GM21360 (cell line): ENCODE data around the gene COLEC12.

Source experiments
- ATAC-seq: cut with Tn5 transposase; IDR thresholded peaks from one replicate; pipeline ENCODE4 v1.9.1; 2021; ENCODE audit warnings: mild to moderate bottlenecking, moderate library complexity; ENCODE audit not compliant: unreplicated experiment

Gene COLEC12

DNA sequence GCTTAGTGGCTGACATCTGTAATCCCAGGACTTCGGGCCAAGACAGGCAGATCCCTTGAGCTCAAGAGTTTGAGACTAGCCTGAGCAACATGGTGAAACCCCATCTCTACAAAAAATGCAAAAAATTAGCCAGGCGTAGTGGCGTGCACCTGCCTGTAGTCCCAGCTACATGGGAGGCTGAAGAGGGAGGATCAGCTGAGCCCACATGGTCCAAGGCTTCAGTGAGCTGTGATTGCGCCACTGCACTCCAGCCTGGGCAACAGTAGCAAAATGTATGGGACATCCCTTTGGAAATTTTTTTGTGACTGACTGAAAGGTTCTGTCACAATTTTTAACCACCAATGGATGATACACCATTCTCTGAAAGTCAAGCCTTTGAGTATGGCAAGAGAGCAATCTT lies 6.3 kb upstream of the COLEC12 start:
- ATAC-seq, result no peak

DNA sequence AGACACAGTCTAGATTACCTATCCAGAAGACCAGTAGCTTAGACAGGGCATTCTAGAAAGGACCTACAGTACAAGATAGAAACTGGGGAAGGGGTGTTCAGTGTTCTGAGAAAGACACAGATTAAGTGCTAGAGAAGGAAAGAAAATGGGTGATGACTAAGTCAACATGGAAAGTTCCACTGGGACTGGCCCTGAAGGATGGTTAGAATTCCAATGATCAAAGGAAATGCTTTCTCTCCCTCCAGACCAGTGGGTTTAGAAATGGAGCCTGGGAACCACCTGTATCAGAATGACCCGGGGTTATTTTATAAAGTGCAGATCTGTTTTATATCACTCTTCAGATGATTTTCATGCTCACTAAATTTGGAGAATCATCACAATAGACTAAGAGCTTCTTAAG lies 5.8 kb upstream of the COLEC12 start:
- no peak for ATAC-seq

DNA sequence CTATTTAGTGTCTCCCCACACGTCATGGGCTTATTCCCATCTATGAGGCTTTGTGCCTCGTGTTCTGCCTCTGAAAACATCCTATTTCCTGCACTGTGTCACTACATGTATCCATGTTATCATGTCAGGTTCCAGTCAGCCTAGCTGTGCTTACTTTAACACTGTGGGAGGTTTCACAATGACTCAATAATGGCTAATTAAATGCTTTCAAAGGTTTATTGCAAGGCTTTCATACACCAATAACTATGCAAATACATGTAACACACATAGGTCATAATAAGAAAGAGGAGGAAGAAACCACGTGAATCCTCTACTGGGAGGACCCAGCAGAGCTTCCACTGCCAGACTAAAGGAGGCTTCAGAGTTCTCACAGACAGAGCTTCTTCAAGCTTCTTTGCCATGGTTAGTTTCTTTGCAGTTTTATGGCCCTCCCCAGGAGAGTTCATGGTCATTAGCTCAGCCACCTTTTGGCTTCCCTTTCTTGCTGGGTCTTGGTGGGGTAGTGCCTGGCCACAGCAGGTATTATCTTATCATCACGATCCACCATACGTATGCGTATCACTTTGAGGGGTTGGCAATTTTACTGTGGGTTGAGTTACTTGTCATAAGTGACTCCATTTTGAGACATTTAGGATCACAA lies 5.1 kb upstream of the COLEC12 start:
- ATAC-seq, result peak; percentile 89

DNA sequence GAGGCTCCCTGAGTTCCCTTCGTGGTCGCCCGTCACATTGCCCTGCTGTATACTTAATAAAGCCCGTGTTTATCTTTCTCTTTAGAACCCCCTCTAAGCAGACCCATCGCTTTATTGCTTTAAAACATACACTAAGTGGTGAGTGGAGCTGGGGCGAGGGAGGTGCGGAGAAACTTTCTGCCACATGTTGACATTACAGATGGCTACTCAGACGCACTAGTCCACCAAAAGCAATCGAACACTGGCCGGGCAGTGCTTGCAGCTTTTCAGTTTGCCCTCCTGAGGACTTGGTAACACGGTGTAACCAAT lies 859 bp upstream of the COLEC12 start:
- ATAC-seq, result no peak

DNA sequence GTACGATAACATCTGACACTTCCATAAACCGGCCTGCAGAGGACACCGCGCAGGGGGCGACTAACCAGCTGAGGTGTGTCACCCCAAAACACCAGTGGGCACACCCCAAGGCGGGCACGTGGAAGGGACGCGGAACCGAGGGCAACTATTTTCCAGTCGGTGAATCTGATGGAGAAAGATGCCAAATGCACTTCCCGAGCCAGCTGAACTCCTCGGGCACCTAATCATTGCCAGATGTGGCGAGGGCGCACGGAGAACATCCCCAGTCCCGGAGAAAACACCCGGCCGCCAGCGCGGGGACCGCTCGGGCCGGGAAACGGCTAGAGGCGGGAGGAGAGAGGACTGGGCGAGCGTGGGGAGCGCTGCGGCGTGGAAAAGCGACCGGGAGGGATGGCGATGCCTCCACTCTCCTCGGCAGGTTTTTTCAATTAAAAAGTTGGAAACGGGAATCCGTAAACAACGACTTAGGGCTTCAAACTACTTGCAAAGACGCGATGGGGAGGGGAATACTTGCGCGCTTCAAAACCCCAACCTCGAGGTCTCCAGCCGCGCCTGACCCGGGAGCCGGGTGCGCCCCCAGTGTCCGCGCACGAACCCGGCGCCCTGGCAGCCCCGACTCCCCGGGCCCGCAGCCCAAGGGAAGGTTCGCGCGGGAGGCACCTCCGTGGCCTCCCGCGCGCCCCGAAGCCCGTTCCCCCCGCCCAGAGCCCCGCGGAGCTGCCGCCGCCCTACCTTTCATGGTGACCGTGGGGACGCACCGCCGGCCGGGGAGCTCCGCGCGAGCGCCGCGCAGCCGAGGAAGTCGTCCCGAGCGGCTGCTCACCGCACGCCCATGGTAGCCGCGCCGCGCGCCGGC lies 497 bp downstream of the COLEC12 start:
- ATAC-seq, result no peak

DNA sequence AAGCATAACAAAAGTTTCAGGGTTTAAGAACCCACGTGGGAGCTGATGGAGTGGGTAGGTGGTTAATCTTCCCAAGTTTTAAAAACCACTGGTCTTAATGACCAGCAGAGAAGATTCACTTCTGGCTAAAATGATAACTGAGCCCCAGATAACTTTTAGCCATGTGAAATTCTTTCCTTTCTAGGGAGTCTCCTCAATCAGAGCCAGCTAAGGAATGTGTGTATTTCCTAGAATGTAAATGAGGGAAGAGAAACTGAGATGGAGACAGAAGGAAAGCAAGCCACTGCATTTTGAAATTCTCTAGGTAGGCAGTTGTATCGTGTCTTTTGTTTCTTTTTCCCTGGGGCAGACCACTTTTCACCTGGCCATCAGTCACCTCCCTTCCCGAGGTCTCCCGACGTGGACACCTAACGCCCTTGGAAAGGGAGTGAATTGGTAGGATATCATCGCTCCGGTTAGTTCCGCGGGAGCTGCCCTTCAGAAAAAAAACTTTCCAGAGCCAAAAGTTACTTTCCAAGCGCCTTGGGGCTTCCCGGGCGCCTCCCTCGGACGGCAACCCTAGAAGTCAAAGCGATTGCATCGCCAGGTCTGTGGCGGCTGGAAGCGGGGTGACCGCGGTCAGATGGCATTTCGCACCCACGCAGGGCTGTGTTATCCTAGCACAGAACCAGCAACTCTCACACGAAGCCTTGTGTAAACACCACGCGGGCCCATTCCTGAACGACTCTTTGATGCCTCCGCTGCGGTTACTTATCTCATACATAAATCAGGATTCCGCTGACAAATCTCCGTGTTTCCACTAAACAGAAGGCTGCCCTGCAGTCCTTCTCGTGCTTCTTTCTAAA lies 1.3 kb downstream of the COLEC12 start:
- no peak for ATAC-seq

DNA sequence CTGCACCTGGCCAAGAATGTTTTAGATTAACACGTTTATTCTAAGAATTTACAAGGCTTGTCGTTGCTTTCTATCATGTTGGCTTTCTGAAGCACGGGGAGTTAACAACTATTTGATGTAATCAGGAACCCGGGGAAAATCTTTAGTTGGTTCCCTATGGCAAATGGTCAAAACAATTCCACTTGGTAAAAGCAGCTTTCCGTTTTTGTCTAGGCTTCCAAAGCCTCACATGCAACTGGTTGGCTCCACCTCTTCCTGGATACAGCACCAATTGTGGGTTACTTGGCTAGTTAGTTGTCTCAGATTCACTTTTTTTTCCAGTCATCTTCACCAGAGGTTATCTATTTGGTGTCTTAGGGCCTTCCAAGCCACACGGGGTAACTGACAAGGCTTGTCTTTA lies 2.8 kb downstream of the COLEC12 start:
- ATAC-seq, result no peak

DNA sequence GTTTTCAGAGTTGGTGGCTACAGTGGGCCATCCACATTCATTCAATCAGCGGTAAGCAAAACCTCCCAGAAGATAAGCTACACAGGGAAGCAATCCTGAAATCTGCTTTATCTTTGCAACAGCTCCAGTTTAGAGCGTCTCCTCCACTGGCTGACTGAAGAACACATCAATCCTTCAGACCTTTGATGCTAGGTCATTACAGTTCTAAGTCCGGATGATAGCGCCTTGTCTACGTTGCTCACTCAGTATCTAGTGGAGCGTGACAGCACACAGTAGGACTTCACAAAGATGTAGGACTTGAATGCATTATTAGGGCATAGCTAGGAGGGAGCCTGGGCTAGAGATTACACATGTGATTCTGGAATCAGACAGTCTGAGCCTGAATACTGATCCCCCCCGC lies 5.0 kb downstream of the COLEC12 start:
- no peak for ATAC-seq

DNA sequence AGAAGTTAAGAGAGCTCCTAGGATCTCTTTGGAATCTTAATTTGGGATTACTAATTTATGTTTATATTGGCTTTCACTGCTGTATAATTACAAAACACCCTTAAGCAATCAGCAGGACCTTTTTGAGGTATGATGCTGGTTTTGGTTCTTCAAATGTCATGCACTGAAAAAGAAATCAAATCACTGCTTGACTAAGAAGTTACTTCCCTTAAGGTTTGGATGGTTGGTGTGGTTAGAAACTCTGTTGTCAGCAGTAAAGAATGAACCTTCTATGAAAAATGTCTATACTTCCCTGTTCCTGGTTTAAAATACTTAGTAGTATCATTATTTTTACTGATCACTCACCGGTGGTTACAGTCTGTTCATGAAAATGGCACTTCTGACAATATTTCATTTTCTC lies 5.5 kb downstream of the COLEC12 start:
- no peak for ATAC-seq

DNA sequence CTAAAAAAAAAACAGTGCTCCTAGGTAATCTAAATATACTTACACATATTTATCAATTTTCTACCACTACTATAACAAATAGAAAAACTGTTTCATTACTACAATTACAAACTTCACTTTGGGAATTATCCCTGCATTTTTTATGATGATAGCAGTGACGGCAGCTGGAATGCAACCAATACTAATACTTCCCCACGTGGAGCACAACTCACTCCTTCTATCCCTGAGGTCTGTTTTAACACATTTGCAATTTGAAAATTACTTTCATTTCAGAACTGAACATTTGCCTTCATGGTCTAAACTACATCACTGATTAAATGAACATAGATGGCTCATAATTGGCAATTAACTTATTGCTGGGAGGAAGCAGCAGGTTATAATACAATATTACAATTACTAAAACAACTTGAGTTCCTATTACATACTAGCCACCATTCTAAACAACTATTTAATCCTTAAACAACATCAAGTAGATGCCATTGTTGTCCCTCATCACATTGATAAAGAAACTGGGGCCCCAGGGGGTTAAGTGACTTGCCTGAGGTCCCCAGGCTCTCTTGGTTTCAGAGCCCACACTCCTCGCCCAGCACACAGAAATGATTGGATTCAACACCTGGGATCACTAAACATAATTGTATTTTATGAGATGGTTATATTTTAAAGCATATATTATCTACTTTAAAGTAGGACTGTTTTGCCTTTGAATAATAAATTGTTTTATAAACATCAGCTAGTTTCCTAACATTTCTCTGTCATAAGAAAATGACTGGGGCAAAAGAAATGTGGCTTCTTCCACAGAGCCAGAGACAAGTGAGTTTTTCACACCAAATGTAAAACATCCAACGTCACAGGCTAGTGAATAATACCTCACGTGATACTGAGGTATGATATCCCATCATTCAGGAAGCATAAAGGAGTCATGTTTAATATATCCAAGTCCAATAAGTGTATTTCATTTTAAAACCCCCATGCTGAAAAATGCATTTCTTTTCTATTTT lies 6.2 kb downstream of the COLEC12 start:
- no peak for ATAC-seq

DNA sequence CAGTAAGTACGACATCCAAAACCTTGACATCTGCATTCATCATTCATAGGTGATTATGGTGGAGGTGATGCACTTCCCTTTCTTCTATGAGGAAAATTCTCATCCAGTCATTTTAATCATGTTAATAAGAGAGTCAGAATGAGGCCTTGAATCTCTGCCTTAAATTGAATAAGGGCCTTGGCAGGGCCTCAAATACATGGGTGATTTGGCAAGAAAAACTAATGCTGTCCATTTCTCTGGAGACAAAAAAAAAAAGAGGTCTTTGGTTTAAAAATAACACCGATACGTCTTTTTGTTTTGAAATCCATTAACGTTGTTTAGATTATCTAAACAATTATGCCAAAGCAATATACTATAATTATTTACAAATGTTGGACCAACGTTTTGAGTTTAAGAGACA lies 8.1 kb downstream of the COLEC12 start:
- no peak for ATAC-seq

DNA sequence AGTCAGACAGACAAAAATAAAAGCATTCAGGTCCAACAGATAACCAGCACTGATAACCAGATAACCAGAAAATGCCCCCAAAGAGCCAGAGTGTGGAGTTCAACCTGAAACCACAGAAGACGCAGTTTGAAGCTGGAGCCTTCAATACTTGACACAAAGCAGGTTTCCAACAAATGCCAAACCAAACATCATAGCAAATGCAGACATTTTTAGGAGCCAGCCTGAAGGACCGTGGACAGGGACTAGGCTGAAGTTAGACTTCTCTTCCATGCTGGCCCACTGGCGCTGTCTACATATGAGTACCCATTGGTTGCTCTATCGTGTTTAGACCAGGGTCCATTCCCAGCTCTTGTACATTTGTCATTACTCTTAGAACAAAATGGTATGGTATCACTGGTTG lies 9.9 kb downstream of the COLEC12 start:
- no peak for ATAC-seq

DNA sequence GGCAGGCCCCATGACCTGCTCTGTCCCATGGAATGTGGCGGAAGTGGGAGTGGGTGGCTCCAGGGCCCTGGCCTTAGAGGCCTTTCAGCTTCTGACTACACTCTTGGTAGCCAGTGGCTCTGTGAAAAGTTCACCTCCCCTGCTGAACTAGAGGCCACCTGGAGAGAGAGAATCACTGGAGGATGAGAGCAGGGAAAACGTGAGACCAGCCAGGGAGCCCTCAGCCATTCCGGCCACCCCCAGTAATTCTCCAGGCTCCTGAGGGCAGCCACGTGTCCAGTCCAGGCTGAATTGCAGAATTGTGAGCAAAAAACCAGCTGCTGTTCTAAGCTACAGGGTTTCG lies 10.5 kb downstream of the COLEC12 start:
- no peak for ATAC-seq

DNA sequence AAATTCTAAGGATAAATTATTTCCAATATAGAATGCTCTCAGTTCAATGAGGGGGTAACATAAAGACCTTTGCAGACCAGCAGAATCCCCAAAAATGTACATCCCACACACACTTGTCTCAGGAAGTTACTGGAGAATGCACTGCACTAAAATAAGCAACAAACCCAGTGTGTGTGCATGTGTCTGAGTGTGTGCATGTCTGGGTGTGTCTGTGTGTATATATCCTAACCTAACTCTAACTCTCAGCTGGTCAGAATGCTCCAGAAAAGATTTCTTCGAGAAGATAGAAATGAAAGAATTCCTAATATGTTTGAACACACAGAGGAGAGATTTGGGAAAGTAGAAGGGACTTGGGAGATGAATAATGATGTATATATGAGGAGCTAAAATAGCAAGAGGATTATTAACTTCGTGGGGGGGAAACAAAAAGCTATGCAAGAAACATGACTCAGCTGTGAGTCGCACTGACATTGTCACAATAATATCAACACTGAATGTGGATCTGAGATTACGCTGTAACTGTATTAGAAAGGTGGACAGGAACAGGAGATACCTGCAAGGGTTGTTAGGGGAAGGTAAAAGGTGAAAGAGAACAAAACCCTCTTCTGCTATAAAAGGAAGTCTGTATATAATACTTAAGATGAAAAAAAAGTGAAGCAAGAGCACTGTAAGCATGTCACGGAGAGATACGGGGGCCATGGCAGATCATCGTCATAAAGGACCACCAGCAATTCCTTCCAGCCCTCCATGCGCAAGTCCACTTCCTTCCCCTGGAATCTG lies 11.1 kb downstream of the COLEC12 start:
- no peak for ATAC-seq

DNA sequence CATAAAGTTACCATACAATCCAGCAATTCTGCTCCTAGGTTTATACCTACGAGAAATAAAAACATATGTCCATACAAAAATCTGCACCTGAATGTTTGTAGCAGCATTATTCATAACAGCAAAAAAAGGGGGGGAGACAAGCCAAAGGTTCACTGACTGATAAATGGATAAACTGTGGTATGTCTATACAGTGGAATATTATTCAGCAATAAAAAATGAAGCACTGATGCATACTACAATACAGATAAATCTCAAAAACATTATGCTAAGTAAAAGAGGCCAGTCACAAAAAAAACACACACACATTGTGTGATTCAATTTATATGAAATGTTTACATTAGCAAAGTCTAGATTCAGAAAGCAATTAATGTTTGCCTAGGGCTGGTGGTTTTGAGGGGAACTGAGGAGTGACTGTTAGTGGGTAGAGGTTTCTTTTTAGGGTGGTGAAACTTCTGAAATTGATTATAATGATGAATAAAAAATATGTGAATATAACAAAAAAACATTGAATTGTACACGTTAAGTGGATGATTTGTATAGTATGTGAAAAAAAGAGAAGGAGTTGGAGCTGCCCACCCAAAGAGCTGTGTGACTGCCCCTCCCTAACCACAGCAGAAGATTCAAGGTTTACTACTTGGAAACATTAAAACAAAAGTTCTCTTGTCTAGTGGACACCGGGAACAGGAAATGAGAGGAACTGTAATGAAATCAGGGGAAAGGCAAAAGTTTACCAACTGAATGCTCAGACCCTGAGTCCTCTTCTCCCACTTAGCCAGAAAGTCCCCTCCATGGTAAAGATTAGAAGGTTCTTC lies 13.4 kb downstream of the COLEC12 start:
- ATAC-seq, result no peak

DNA sequence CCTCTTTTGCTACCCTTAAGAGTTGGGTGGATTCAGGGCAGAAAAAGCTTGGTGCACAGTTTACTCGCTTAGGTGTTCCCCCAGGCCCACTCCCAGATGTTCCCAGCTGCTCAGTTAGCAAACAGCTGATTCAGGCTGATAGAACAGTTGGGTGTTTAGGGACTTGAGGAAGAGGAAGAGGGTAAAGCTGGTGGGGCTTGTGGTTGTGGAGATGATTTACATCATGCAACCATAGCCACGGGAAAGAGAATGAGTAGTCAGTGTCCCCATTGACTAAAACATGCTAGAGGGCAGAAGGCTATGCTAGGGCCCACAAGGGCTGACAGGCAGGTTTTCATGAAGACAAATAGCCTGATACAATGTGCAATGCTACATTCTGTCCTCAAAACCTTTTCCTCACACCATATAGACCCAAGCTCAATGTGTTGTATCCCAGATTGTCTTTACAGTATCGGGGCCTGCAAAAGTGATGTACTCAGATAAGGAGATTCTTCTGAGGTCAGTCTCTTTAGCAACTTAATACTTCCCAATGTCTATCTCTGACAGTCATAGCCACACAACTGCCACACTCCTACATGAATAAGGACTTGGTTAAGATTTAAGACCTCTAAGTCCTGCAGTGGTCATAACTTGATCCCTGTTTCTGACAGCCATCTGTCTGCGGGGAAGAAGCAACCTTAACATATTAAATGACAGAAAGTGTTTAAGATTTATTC lies 15.6 kb downstream of the COLEC12 start:
- ATAC-seq, result no peak

DNA sequence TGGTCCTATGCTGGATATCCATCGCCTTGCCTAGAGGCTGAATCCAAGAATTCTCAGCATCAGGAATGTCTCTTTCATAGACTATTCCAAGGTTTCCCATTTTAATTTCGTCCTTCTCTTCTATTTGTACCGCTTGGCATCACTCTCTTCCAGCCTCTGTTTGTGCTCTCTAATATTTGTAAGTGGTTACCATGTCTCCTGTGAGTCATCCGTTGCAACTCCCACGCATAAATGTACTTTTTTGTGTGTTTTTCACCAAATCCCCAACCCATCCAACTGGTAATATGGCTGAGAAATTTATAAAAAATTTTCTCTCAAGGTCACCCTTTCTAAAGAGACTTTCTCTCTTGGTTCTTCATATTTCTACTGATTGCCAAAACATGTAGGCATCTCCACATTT lies 21.8 kb downstream of the COLEC12 start:
- no peak for ATAC-seq

DNA sequence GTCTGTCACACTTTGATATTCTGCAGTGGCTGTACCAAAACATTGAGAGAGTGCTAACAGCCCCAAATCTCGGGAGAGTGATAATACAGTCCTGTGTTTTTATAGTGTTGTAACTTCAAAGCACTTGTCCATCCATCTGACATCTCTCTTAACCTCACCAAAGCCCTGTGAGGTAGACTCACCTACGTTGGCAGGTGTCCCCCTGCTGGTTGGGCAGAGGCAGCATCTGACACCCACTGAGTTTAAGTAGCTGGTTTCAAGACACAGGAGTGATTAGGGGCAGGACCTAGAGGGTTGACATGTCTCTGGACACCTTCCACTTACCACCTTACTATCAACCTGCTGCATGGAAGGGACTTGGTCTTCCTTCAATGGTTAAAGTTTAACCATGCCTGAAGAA lies 22.9 kb downstream of the COLEC12 start:
- no peak for ATAC-seq

DNA sequence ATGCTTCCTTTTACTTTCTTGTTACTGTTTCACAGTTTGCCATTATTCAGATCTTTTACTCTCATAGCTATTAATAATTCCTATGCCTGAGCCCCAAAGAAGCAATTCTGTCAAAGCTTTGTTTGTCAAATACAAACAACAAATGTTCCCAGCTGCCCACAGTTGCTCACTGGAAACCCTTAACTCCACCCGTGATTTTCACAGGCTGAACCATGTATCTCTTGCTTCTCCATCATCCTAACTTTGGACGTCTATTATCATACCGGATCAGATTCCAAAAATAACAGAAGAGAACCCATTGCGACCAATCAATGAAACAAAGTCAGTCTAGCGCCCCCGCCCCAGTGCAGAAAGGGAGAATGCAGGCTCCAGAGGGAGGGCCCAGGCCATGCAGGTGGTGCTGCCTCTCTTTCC lies 24.2 kb downstream of the COLEC12 start:
- ATAC-seq, result no peak
